ENCODE measurements around the gene HESX1. TPM values are rescaled to one million over a fixed set of nuclear protein-coding genes. Genes with fewer than 3 reads are reported as not detected.

Gene HESX1
- total RNA-seq, 1 donor from 2014 or later, result under 0.01 TPM

Other genes starting within 250 kb of the HESX1 start
- gene SPATA12, start 139.3 kb downstream of the HESX1 start, total RNA-seq, result 0.44 TPM in 1 of 2 replicates, not detected in the other
- 0.20 and 0.65 TPM in 2 replicates for gene IL17RD, start 34.6 kb downstream of the HESX1 start, total RNA-seq
- 31.8 and 38.7 TPM in 2 replicates for gene APPL1, start 27.8 kb upstream of the HESX1 start, total RNA-seq
- gene ASB14, start 92.7 kb upstream of the HESX1 start, total RNA-seq, result not detected in 2 replicates

All from lung microvascular endothelial cell (primary cell).